Hepatocyte (in vitro differentiated cells): Measurements from ENCODE around the gene BAZ2B.

Experiments used
- CTCF ChIP-seq: fragments of 200-600 bp; sonication (generic); IDR thresholded peaks from 2 replicates; pipeline ENCODE4 v1.5.1; 2016; ENCODE audit warnings: antibody characterized with exemption, mild to moderate bottlenecking; ENCODE audit not compliant: poor library complexity
- EZH2 ChIP-seq: fragments of 200-600 bp; sonication (generic); IDR thresholded peaks from 2 replicates; pipeline ENCODE4 v1.6.1; 2016; ENCODE audit warnings: antibody characterized with exemption, mild to moderate bottlenecking, borderline replicate concordance
- EZH2phosphoT487 ChIP-seq: fragments of 200-600 bp; sonication (generic); IDR thresholded peaks from one replicate; pipeline ENCODE4 v1.6.1; 2018; ENCODE audit warnings: antibody characterized with exemption, mild to moderate bottlenecking, low read depth, moderate library complexity; ENCODE audit not compliant: unreplicated experiment, severe bottlenecking

DNA sequence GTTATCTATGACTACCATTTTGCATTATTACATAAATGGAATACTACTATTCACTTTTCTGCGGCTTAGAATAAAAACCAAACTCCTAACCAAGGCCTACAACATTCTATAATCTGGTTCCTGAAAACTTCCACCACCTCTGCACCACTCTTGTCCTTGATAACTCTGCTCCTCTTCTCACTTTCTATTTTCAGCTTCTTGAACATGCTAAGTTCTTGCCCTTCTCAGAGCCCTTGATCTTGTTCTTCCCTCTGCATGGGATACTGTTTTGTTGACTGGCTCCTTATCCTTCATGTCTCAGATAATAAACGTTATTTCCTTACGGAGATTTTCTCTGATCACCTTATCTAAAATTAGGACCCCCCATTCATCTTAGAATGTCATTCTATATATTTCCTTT is 264.4 kb downstream of the BAZ2B start:
- TF ChIP-seq CTCF (no peak), EZH2 (no peak), EZH2phosphoT487 (no peak)
